HCT116 (cell line): ENCODE measurements around the gene CCDC188. TPM values are rescaled to one million over a fixed set of nuclear protein-coding genes. Genes with fewer than 3 reads are reported as not detected.

Experiments used
- ATAC-seq: fragments of 200-7000 bp; cut with Tn5 transposase; 2 replicates; pipeline ENCODE4 v1.9.1; 2020; ENCODE audit warnings: mild to moderate bottlenecking, moderate library complexity
- BruUV-seq: library from RNA; stranded (reverse); fragments of 400-500 nt; replicated peaks from 2 replicates; lab custom pipeline; 2021; lab: Mats Ljungman, UMichigan
- CTCF ChIA-PET: fragments of 300-600 bp; sonication (Branson Sonifier 250); formaldehyde crosslinking; loops from one replicate; lab custom pipeline; 2021; ENCODE audit warnings: antibody characterized with exemption; lab: Charles Lee
- POLR2A ChIA-PET: fragments of 300-600, 350-600 bp; sonication (Branson Sonifier 250); formaldehyde crosslinking; loops from one replicate; lab custom pipeline; 2021; ENCODE audit warnings: antibody characterized with exemption; lab: Charles Lee
- RAD21 ChIA-PET, 2 experiments: fragments of 300-600 bp; sonication (Branson Sonifier 250); formaldehyde crosslinking; loops; one replicate each; lab custom pipeline; 2023; ENCODE audit warnings: low total read pairs in 2 of 2; ENCODE audit not compliant: uncharacterized antibody in 2 of 2, unreplicated experiment in 2 of 2, low non-redundant PET in 1 of 2; lab: Charles Lee
- DNase-seq: peaks from one replicate; pipeline ENCODE4 v3.0.0-alpha.2; 2010; ENCODE audit warnings: low read depth, low spot score
- H2AFZ ChIP-seq: fragments of 200-600 bp; shearing (Covaris generic), sonication (generic); 2 replicates; pipeline ENCODE4 v1.6.1; 2017; ENCODE audit warnings: low read depth, mixed run types, mixed read lengths, antibody characterized with exemption, low read length; ENCODE audit not compliant: poor library complexity, severe bottlenecking
- H3K27ac ChIP-seq: 2 replicates; pipeline ENCODE4 v1.5.1; 2012; ENCODE audit warnings: low read depth, low read length
- H3K27me3 ChIP-seq: fragments of 200-600 bp; sonication (generic); 2 replicates; pipeline ENCODE4 v1.6.1; 2016; ENCODE audit warnings: mixed run types, low read length, mixed read lengths; ENCODE audit not compliant: insufficient read depth
- H3K36me3 ChIP-seq, 2 experiments: fragments of 200-500 bp in 1 of 2; fragments of 200-600 bp in 1 of 2; sonication (Bioruptor generic) in 1 of 2; sonication (generic) in 1 of 2; 2 replicates each; pipeline versions ENCODE4 v1.5.1 to v1.6.1; 2014 to 2016; ENCODE audit warnings: low read length in 2 of 2, inconsistent platforms in 1 of 2, mixed read lengths in 1 of 2, mixed run types in 1 of 2; ENCODE audit not compliant: insufficient read depth in 2 of 2, control insufficient read depth in 1 of 2
- H3K4me1 ChIP-seq, 2 experiments: fragments of 200-600 bp in 1 of 2; sonication (generic) in 1 of 2; 2 replicates each; pipeline versions ENCODE4 v1.5.1 to v1.6.1; 2012 to 2017; ENCODE audit warnings: low read length in 2 of 2, inconsistent platforms in 1 of 2, mild to moderate bottlenecking in 1 of 2, mixed read lengths in 1 of 2, mixed run types in 1 of 2, moderate library complexity in 1 of 2; ENCODE audit not compliant: insufficient read depth in 2 of 2, control insufficient read depth in 1 of 2
- H3K4me2 ChIP-seq: fragments of 200-600 bp; sonication (generic); 2 replicates; pipeline ENCODE4 v1.6.1; 2017; ENCODE audit warnings: mixed run types, low read length, mixed read lengths
- H3K4me3 ChIP-seq, 2 experiments: fragments of 200-600 bp in 1 of 2; sonication (generic) in 1 of 2; replicated peaks in 1 of 2; 2 replicates each; pipeline ENCODE4 v1.5.1; 2011 to 2016; ENCODE audit warnings: low read length in 2 of 2, control low read depth in 1 of 2, low read depth in 1 of 2, mild to moderate bottlenecking in 1 of 2, mixed read lengths in 1 of 2, mixed run types in 1 of 2
- H3K79me2 ChIP-seq: fragments of 200-600 bp; sonication (generic); 2 replicates; pipeline ENCODE4 v1.6.1; 2017; ENCODE audit warnings: mild to moderate bottlenecking, mixed run types, low read length, moderate library complexity, mixed read lengths; ENCODE audit not compliant: insufficient read depth
- H3K9ac ChIP-seq: fragments of 200-600 bp; sonication (generic); 2 replicates; pipeline ENCODE4 v1.6.1; 2016; ENCODE audit warnings: low read length, mixed read lengths
- H3K9me2 ChIP-seq: fragments of 200-600 bp; sonication (generic), shearing (Covaris generic); 2 replicates; pipeline ENCODE4 v1.6.1; 2017; ENCODE audit warnings: mixed run types, mild to moderate bottlenecking, moderate library complexity; ENCODE audit not compliant: insufficient read depth
- H3K9me3 ChIP-seq, 2 experiments: fragments of 200-500 bp in 1 of 2; fragments of 200-600 bp in 1 of 2; sonication (Bioruptor generic) in 1 of 2; sonication (generic) in 1 of 2; 2 replicates each; pipeline ENCODE4 v1.6.1; 2014 to 2017; ENCODE audit warnings: low read length in 2 of 2, mixed read lengths in 2 of 2, inconsistent platforms in 1 of 2, low read depth in 1 of 2, mild to moderate bottlenecking in 1 of 2, mixed run types in 1 of 2, moderate library complexity in 1 of 2; ENCODE audit not compliant: control insufficient read depth in 1 of 2, insufficient read depth in 1 of 2
- H4K20me1 ChIP-seq: fragments of 200-600 bp; sonication (generic), shearing (Covaris generic); 2 replicates; pipeline ENCODE4 v1.6.1; 2017; ENCODE audit warnings: mixed run types, mild to moderate bottlenecking, moderate library complexity; ENCODE audit not compliant: insufficient read depth
- CBX3 ChIP-seq: IDR thresholded peaks from 2 replicates; pipeline ENCODE4 v1.6.1; 2012; ENCODE audit warnings: low read depth
- CEBPB ChIP-seq: IDR thresholded peaks from 2 replicates; pipeline ENCODE4 v1.6.1; 2012; ENCODE audit warnings: low read depth
- EGR1 ChIP-seq: IDR thresholded peaks from 2 replicates; pipeline ENCODE4 v1.6.1; 2012; ENCODE audit warnings: low read depth
- ELF1 ChIP-seq: IDR thresholded peaks from 2 replicates; pipeline ENCODE4 v1.6.1; 2012; ENCODE audit warnings: low read depth, borderline replicate concordance
- FOSL1 ChIP-seq: IDR thresholded peaks from 2 replicates; pipeline ENCODE4 v1.6.1; 2012; ENCODE audit warnings: low read depth
- MAX ChIP-seq: IDR thresholded peaks from 2 replicates; pipeline ENCODE4 v1.6.1; 2012
- ZFX ChIP-seq: fragments of 450-650 bp; IDR thresholded peaks from 2 replicates; pipeline ENCODE4 v1.6.1; 2017
- ZNF274 ChIP-seq: fragments of 200-500 bp; sonication (Bioruptor generic); IDR thresholded peaks from 2 replicates; pipeline ENCODE4 v1.6.1; 2014; ENCODE audit warnings: mild to moderate bottlenecking, low read depth, low read length, inconsistent platforms
- intact Hi-C: fragments of 100-400 bp; cut with micrococcal nuclease; formaldehyde crosslinking; loops from 2 replicates; pipeline ENCODE4 v1.10.0; 2022
- total RNA-seq: library from RNA; stranded (reverse); gene quantifications from one replicate; pipeline ENCODE4 v1.2.1, GENCODE V29; 2021; ENCODE audit not compliant: unreplicated experiment

Gene CCDC188
- total RNA-seq, 1 experiment from 2014 or later: not detected

GRCh38 chr22:20108757-20109230, 42.1 kb downstream of the CCDC188 start:
- no peaks in the 10 kb centered on the region for H4K20me1 ChIP-seq
- ChIA-PET CTCF (no interaction called here), POLR2A (no interaction called here), RAD21 (no interaction called here)
- H3K9me2 ChIP-seq: no peaks in the 10 kb centered on the region
- H3K4me1 ChIP-seq: peaks cover 0 to 4% of the 10 kb centered on the region in 2 experiments; a peak in 1 of 4 replicates
- no peak overlapping the region for H3K9ac ChIP-seq
- no peaks in the 10 kb centered on the region for H3K9me3 ChIP-seq
- TF ChIP-seq FOSL1: no peak
- intact Hi-C loops: no loop called here
- no peak overlapping the region for H3K4me3 ChIP-seq
- H3K79me2 ChIP-seq: peaks cover 22% of the 10 kb centered on the region
- ATAC-seq: no peak
- BruUV-seq: no TSS peak
- DNase-seq: no peak
- H3K27me3 ChIP-seq: no peaks in the 10 kb centered on the region
- no peak overlapping the region for H3K4me2 ChIP-seq
- H3K27ac ChIP-seq: no peak overlapping the region
- H2AFZ ChIP-seq: no peak overlapping the region
- peaks cover 24 to 69% of the 10 kb centered on the region in 2 experiments; a peak in 3 of 4 replicates for H3K36me3 ChIP-seq

GRCh38 chr22:20107951-20108756, 42.7 kb downstream of the CCDC188 start:
- Histone ChIP-seq H4K20me1 (no peaks in the 10 kb centered on the region), H3K9me2 (no peaks in the 10 kb centered on the region), H3K4me2 (no peak overlapping the region), H3K27ac (no peak overlapping the region), H3K79me2 (peaks cover 27% of the 10 kb centered on the region), H3K9me3 (no peaks in the 10 kb centered on the region), H3K9ac (no peak overlapping the region), H2AFZ (no peak overlapping the region), H3K36me3 (peaks cover 26 to 69% of the 10 kb centered on the region in 2 experiments; a peak in 3 of 4 replicates), H3K4me1 (peaks cover 0 to 4% of the 10 kb centered on the region in 2 experiments; a peak in 1 of 4 replicates), H3K27me3 (no peaks in the 10 kb centered on the region), H3K4me3 (no peak overlapping the region)
- DNase-seq: no peak
- no TSS peak for BruUV-seq
- POLR2A ChIA-PET: no interaction called here
- intact Hi-C loops: no loop called here
- RAD21 ChIA-PET: no interaction called here
- TF ChIP-seq ELF1: no peak
- TF ChIP-seq ZFX: no peak
- no peak for TF ChIP-seq CBX3
- no peak for TF ChIP-seq CEBPB
- TF ChIP-seq MAX: no peak
- TF ChIP-seq EGR1: no peak
- TF ChIP-seq ZNF274: no peak
- CTCF ChIA-PET: no interaction called here
- ATAC-seq: no peak
